ENCODE results near the gene FMOD. TPM values are rescaled to one million over a fixed set of nuclear protein-coding genes. Genes with fewer than 3 reads are reported as not detected.

Gene FMOD
- total and polyA plus RNA-seq, 2 donors (not counting 3 experiments of a cell fraction or from before 2014, with no cell fraction given) = 0.11 to 0.12 TPM

GRCh38 chr1:203322500-203323179 lies 28.3 kb downstream of the FMOD start:
- H3K27ac ChIP-seq (ENCODE audit: insufficient read depth, low read depth, low read length) = no peak overlapping the region
- TSS peak; percentile 64 for BruUV-seq (replicated peaks)
- H3K4me2 ChIP-seq (ENCODE audit: insufficient read depth, low read length) = no peak overlapping the region
- CTCF ChIA-PET = interaction anchor here (1.1 to 30.6 kb wide), 4 partner anchors 13 to 50 kb away, joined by 4 to 1014 read pairs (median 43); no protein-coding TSS in a partner anchor
- no peaks in the 10 kb centered on the region for H3K79me2 ChIP-seq (ENCODE audit: control insufficient read depth, insufficient read depth, low read length)
- POLR2A ChIA-PET = interaction anchor here (8.6 kb wide), 1 partner anchor 16 kb away, joined by 115 read pairs; the partner anchor contains the start of gene BTG2
- H3K4me3 ChIP-seq (replicated peaks in 1 of 3; ENCODE audit: insufficient read depth in 1 of 3, low read depth in 1 of 3, low read length in 3 of 3) = no peak overlapping the region
- no peak overlapping the region for H2AFZ ChIP-seq (ENCODE audit: low read depth, low read length)
- no peak for TF ChIP-seq MYC (IDR thresholded peaks at IDR 0.05; ENCODE audit: low read depth, low read length)
- TF ChIP-seq POLR2A (IDR thresholded peaks at IDR 0.05; ENCODE audit: low read depth, low read length) = no peak
- no peak for TF ChIP-seq POLR2AphosphoS5 (IDR thresholded peaks at IDR 0.05; ENCODE audit: insufficient read depth, low read depth, low read length)
- TF ChIP-seq MAX (IDR thresholded peaks at IDR 0.05; ENCODE audit: insufficient read depth, insufficient read length) = no peak
- no peak for TF ChIP-seq CTCF (IDR thresholded peaks at IDR 0.05; ENCODE audit: extremely low read depth in 1 of 2, insufficient read depth in 1 of 2, low read depth in 1 of 2, low read length in 2 of 2)
- no peak for TF ChIP-seq GATA2 (IDR thresholded peaks at IDR 0.05; ENCODE audit: insufficient read depth, insufficient read length, low read depth, low read length)
- TF ChIP-seq EZH2 (IDR thresholded peaks at IDR 0.05; ENCODE audit: borderline replicate concordance, low read depth, low read length, severe bottlenecking) = no peak
- no peak for TF ChIP-seq FOS (IDR thresholded peaks at IDR 0.05; ENCODE audit: borderline replicate concordance, insufficient read depth, low read length)
- TF ChIP-seq JUN (IDR thresholded peaks at IDR 0.05; ENCODE audit: borderline replicate concordance, insufficient read depth, insufficient read length, low read depth) = no peak
- peaks cover 8 to 23% of the 10 kb centered on the region in 2 experiments for H3K27me3 ChIP-seq (ENCODE audit: control insufficient read depth in 2 of 2, insufficient read depth in 2 of 2, low read length in 2 of 2)
- DNase-seq (ENCODE audit: low read depth, low spot score) (peak; percentile 83), FAIRE-seq (peak; percentile 77)
- H3K9ac ChIP-seq (replicated peaks; ENCODE audit: extremely low read depth, insufficient read depth, low read length) = no peak overlapping the region
- no peaks in the 10 kb centered on the region for H3K9me1 ChIP-seq (replicated peaks; ENCODE audit: control insufficient read depth, extremely low read depth, insufficient read depth, low read length)
- no peaks in the 10 kb centered on the region for H3K36me3 ChIP-seq (ENCODE audit: control insufficient read depth in 2 of 2, extremely low read depth in 1 of 2, insufficient read depth in 2 of 2, low read length in 2 of 2)
- intact Hi-C loops (cut with micrococcal nuclease) (loop anchor here (10.0 kb wide), 1 partner anchor 288 kb away; no protein-coding TSS in a partner anchor), dilution Hi-C loops (cut with MboI; ENCODE audit: extremely low pct_ligation_motif_present, low sequenced_read_pairs) (no loop called here)
- peaks cover 29% of the 10 kb centered on the region for H3K4me1 ChIP-seq (ENCODE audit: control insufficient read depth, extremely low read depth, insufficient read depth, low read length)
- no peaks in the 10 kb centered on the region for H3K9me3 ChIP-seq (replicated peaks; ENCODE audit: control insufficient read depth, insufficient read depth, low read length)
- H4K20me1 ChIP-seq (replicated peaks; ENCODE audit: control insufficient read depth, extremely low read depth, insufficient read depth, low read length) = no peaks in the 10 kb centered on the region
